SU-DHL-6 (cell line): Measurements from ENCODE around the gene PTPRC.

Experiments used
- H2AFZ ChIP-seq: fragments of 200-600 bp; sonication (generic); 2 replicates; pipeline ENCODE4 v1.6.1; 2014; ENCODE audit warnings: low read depth, mild to moderate bottlenecking, moderate library complexity, mixed read lengths, antibody characterized with exemption, low read length; ENCODE audit not compliant: severe bottlenecking
- H3F3A ChIP-seq: fragments of 200-600 bp; shearing (Covaris generic); 2 replicates; pipeline ENCODE4 v1.6.0; 2016; ENCODE audit warnings: antibody characterized with exemption, mild to moderate bottlenecking; ENCODE audit not compliant: insufficient read depth
- H3K27ac ChIP-seq: fragments of 200-600 bp; sonication (generic); 2 replicates; pipeline ENCODE4 v1.5.1; 2016; ENCODE audit warnings: low read depth, mild to moderate bottlenecking, low read length, moderate library complexity, mixed read lengths
- H3K27me3 ChIP-seq: fragments of 200-600 bp; sonication (generic), shearing (Covaris generic); 2 replicates; pipeline ENCODE4 v1.6.0; 2014; ENCODE audit warnings: mild to moderate bottlenecking, low read length
- H3K36me3 ChIP-seq: fragments of 200-600 bp; sonication (generic); 2 replicates; pipeline ENCODE4 v1.6.1; 2014; ENCODE audit warnings: mild to moderate bottlenecking, low read length, mixed read lengths
- H3K4me2 ChIP-seq: fragments of 300-600, 200-600 bp; shearing (Covaris generic), sonication (generic); 2 replicates; pipeline ENCODE4 v1.6.0; 2014; ENCODE audit warnings: low read length, low read depth, mild to moderate bottlenecking; ENCODE audit not compliant: poor library complexity, severe bottlenecking
- H3K4me3 ChIP-seq: fragments of 200-600 bp; sonication (generic); 2 replicates; pipeline ENCODE4 v1.5.1; 2014; ENCODE audit warnings: antibody characterized with exemption, low read length, mild to moderate bottlenecking, mixed read lengths; ENCODE audit not compliant: insufficient read depth, poor library complexity, severe bottlenecking
- H3K79me2 ChIP-seq: fragments of 200-600 bp; sonication (generic); 2 replicates; pipeline ENCODE4 v1.6.1; 2014; ENCODE audit warnings: mild to moderate bottlenecking, low read length, moderate library complexity; ENCODE audit not compliant: insufficient read depth
- H3K9ac ChIP-seq: fragments of 200-600 bp; sonication (generic); 2 replicates; pipeline ENCODE4 v1.7.0; 2014; ENCODE audit warnings: mild to moderate bottlenecking, low read length
- H3K9me2 ChIP-seq: fragments of 200-600 bp; sonication (generic); replicated peaks from 2 replicates; pipeline ENCODE4 v1.6.1; 2014; ENCODE audit warnings: low read length; ENCODE audit not compliant: insufficient read depth
- H3K9me3 ChIP-seq: fragments of 200-600 bp; sonication (generic); 2 replicates; pipeline ENCODE4 v1.6.1; 2014; ENCODE audit warnings: low read length, mixed read lengths; ENCODE audit not compliant: insufficient read depth
- H4K20me1 ChIP-seq: fragments of 200-600 bp; sonication (generic); 2 replicates; pipeline ENCODE4 v1.6.1; 2014; ENCODE audit warnings: low read depth, mild to moderate bottlenecking, antibody characterized with exemption, low read length, moderate library complexity, mixed read lengths
- EZH2phosphoT487 ChIP-seq: fragments of 200-600 bp; sonication (generic), shearing (Covaris generic); conservative IDR thresholded peaks from 2 replicates; pipeline ENCODE4 v1.6.1; 2018; ENCODE audit warnings: mild to moderate bottlenecking, antibody characterized with exemption, low read length, moderate library complexity, mixed read lengths
- TF ChIP-seq, protein P1 (sequence below): fragments of 200-600 bp; sonication (generic); IDR thresholded peaks from one replicate; pipeline ENCODE4 v1.5.1; 2017; ENCODE audit warnings: antibody characterized with exemption, mild to moderate bottlenecking, low read length, moderate library complexity; ENCODE audit not compliant: insufficient read depth, poor library complexity, severe bottlenecking

Gene PTPRC

DNA sequence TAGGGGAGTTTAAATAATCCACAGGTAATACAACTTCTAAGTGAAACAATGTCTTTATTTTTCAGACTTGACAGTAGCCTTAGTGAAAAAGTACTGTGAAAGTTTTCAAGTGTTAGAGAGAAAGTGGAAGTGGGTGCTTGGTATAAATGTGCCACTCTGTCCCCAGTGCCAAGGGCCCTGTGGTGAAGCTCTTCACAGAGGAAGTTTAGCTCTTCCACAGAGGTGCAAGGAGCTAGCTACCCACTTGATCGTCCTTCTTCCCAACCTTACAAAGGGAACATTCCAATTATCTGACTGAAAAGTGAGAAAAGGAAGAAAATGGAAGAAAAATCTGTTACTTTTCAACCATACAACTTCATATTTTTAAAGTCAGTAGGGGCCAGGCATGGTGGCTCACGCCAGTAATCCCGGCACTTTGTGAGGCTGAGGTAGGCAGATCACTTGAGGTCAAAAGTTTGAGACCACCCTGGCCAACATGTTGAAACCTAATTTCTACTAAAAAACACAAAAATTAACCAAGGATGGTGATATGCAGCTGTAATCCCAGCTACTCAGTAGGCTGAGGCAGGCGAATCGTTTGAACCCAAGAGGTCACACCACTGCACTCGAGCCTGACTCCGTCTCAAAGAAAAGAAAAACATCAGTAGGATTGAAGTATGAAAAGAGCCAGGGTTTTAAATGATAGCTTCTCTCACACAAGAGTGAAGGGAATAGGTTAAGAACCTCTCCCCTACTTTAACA is 41.0 kb upstream of the PTPRC start:
- Histone ChIP-seq H3F3A (peaks cover 45% of the 10 kb centered on the region), H3K4me3 (peak overlapping the region; percentile 70), H3K9me3 (no peaks in the 10 kb centered on the region), H3K36me3 (peaks cover 25% of the 10 kb centered on the region), H3K4me2 (peak overlapping the region; percentile 100), H3K79me2 (peaks cover 33% of the 10 kb centered on the region), H3K27me3 (no peaks in the 10 kb centered on the region), H3K9ac (peak overlapping the region; percentile 77), H3K27ac (peak overlapping the region; percentile 92), H3K9me2 (no peaks in the 10 kb centered on the region), H4K20me1 (no peaks in the 10 kb centered on the region), H2AFZ (no peak overlapping the region)
- TF ChIP-seq EZH2phosphoT487: no peak
- TF ChIP-seq, protein P1, sequence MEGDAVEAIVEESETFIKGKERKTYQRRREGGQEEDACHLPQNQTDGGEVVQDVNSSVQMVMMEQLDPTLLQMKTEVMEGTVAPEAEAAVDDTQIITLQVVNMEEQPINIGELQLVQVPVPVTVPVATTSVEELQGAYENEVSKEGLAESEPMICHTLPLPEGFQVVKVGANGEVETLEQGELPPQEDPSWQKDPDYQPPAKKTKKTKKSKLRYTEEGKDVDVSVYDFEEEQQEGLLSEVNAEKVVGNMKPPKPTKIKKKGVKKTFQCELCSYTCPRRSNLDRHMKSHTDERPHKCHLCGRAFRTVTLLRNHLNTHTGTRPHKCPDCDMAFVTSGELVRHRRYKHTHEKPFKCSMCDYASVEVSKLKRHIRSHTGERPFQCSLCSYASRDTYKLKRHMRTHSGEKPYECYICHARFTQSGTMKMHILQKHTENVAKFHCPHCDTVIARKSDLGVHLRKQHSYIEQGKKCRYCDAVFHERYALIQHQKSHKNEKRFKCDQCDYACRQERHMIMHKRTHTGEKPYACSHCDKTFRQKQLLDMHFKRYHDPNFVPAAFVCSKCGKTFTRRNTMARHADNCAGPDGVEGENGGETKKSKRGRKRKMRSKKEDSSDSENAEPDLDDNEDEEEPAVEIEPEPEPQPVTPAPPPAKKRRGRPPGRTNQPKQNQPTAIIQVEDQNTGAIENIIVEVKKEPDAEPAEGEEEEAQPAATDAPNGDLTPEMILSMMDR: no peak

DNA sequence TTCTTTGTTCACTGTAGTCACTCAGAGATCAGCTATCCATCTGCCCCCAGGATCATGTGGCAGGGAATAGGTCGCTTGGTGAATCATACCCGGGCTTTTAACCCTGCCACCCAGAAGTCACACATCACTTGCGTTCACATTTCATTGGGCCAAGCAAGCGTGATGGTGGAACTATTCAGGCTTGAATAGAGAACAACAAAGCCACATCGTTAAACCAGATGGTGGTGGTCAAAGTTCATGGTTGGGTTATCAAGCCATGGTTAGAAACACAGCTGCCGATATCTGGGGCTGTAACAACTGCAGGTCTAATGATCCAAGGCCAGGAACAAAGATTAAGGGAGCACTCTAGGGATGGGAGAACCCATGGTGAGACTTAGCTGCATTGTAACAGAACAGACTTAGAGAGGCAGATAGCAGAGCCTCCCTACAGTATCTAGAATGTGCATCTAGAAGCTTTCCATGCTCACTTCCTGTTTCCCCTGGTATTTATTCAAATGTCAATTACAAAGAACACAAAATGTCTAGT is 40.0 kb upstream of the PTPRC start:
- Histone ChIP-seq H3K9ac (peak overlapping the region; percentile 77), H3K27ac (peak overlapping the region; percentile 92)
- TF ChIP-seq, protein P1: no peak
- TF ChIP-seq EZH2phosphoT487: no peak

DNA sequence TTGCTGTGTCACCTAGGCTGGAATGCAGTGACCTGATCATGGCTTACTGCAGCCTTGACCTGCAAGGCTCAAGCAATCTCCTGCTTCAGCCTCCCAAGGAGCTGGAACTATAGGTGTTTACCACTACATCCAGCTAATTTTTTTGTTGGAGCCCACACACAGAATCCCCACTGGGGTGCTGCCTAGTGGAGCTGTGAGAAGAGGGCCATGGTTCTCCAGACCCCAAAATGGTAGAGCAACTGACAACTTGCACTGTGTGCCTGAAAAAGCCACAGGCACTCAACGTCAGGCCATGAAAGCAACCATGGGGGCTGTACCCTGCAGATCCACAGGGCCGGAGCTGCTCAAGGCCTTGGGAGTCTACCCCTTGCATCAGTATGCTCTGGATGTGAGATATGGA is 39.1 kb upstream of the PTPRC start:
- Histone ChIP-seq H3K4me2 (no peak overlapping the region), H3K36me3 (peaks cover 18% of the 10 kb centered on the region), H3K27me3 (no peaks in the 10 kb centered on the region), H3K9ac (no peak overlapping the region), H3F3A (peaks cover 32% of the 10 kb centered on the region), H2AFZ (no peak overlapping the region), H3K27ac (peak overlapping the region; percentile 92), H3K79me2 (peaks cover 33% of the 10 kb centered on the region), H3K9me3 (no peaks in the 10 kb centered on the region), H3K4me3 (no peak overlapping the region), H4K20me1 (no peaks in the 10 kb centered on the region), H3K9me2 (no peaks in the 10 kb centered on the region)
- TF ChIP-seq EZH2phosphoT487: no peak
- TF ChIP-seq, protein P1: no peak

More for the DNA sequence above, 40.0 kb upstream of the PTPRC start:
- Histone ChIP-seq H3K9me3 (no peaks in the 10 kb centered on the region), H3K9me2 (no peaks in the 10 kb centered on the region), H3K79me2 (peaks cover 33% of the 10 kb centered on the region), H3F3A (peaks cover 38% of the 10 kb centered on the region), H3K36me3 (peaks cover 25% of the 10 kb centered on the region), H4K20me1 (no peaks in the 10 kb centered on the region), H3K27me3 (no peaks in the 10 kb centered on the region), H3K4me2 (peak overlapping the region; percentile 100), H2AFZ (no peak overlapping the region), H3K4me3 (peak overlapping the region; percentile 70)
